IMR-90 (cell line): ENCODE results near the gene ALCAM. TPM values are rescaled to one million over a fixed set of nuclear protein-coding genes. Genes with fewer than 3 reads are reported as not detected.
A peak's percentile ranks its signal among the peaks of the same experiment; 100 is the strongest.

Experiments
- ATAC-seq: fragments of 200-7000 bp; cut with Tn5 transposase; 2 replicates; pipeline ENCODE4 v1.9.1; 2020; ENCODE audit warnings: low read depth, mild to moderate bottlenecking, moderate library complexity
- BruUV-seq: library from RNA; stranded (reverse); fragments of 400-500 nt; replicated peaks from 2 replicates; lab custom pipeline; 2021; lab: Mats Ljungman, UMichigan
- CTCF ChIA-PET: fragments of 300-600 bp; formaldehyde crosslinking; extraction: SDS; loops from one replicate; lab custom pipeline; 2021; ENCODE audit warnings: antibody characterized with exemption; lab: Yijun Ruan, JAX
- POLR2A ChIA-PET: fragments of 300-600 bp; sonication (Branson Sonifier 250); formaldehyde crosslinking; loops from one replicate; lab custom pipeline; 2022; ENCODE audit warnings: antibody characterized with exemption; ENCODE audit not compliant: unreplicated experiment; lab: Charles Lee
- DNase-seq: peaks from one replicate; pipeline ENCODE4 v3.0.0; 2013
- H2AFZ ChIP-seq: replicated peaks from 2 replicates; pipeline ENCODE3; 2013; ENCODE audit warnings: low read length, mild to moderate bottlenecking; ENCODE audit not compliant: poor library complexity
- H2AK5ac ChIP-seq: 2 replicates; pipeline ENCODE4 v1.6.1; 2013; ENCODE audit warnings: low read depth, low read length, inconsistent platforms
- H2AK9ac ChIP-seq: replicated peaks from 2 replicates; pipeline ENCODE3; 2013; ENCODE audit warnings: mild to moderate bottlenecking, low read depth, low read length, moderate library complexity; ENCODE audit not compliant: poor library complexity
- H2BK120ac ChIP-seq: 2 replicates; pipeline ENCODE4 v1.6.1; 2013; ENCODE audit warnings: low read depth, low read length, inconsistent platforms
- H2BK15ac ChIP-seq: 3 replicates; pipeline ENCODE4 v1.6.1; 2013; ENCODE audit warnings: low read depth, low read length, inconsistent platforms
- H2BK20ac ChIP-seq: 2 replicates; pipeline ENCODE4 v1.6.1; 2013; ENCODE audit warnings: low read depth, mild to moderate bottlenecking, inconsistent platforms, low read length, moderate library complexity
- H2BK5ac ChIP-seq: 2 replicates; pipeline ENCODE4 v1.6.1; 2013; ENCODE audit warnings: mild to moderate bottlenecking, low read depth, low read length, inconsistent platforms; ENCODE audit not compliant: poor library complexity, severe bottlenecking
- H3K14ac ChIP-seq: replicated peaks from 2 replicates; pipeline ENCODE4 v1.6.1; 2013; ENCODE audit warnings: low read depth, low read length, inconsistent platforms
- H3K18ac ChIP-seq: 2 replicates; pipeline ENCODE4 v1.6.1; 2013; ENCODE audit warnings: low read depth, low read length, control low read depth
- H3K23ac ChIP-seq: 2 replicates; pipeline ENCODE4 v1.6.1; 2013; ENCODE audit warnings: low read depth, low read length, inconsistent platforms
- H3K27ac ChIP-seq: 2 replicates; pipeline ENCODE4 v1.5.1; 2013; ENCODE audit warnings: mild to moderate bottlenecking, control low read depth, low read length; ENCODE audit not compliant: insufficient read depth
- H3K27me3 ChIP-seq: 2 replicates; pipeline ENCODE4 v1.6.1; 2013; ENCODE audit warnings: low read length; ENCODE audit not compliant: control insufficient read depth, insufficient read depth
- H3K36me3 ChIP-seq: 2 replicates; pipeline ENCODE4 v1.6.1; 2013; ENCODE audit warnings: low read length, mixed read lengths; ENCODE audit not compliant: control insufficient read depth, insufficient read depth
- H3K4ac ChIP-seq: 2 replicates; pipeline ENCODE4 v1.6.1; 2013; ENCODE audit warnings: low read depth, low read length, inconsistent platforms
- H3K4me1 ChIP-seq: 2 replicates; pipeline ENCODE4 v1.6.1; 2013; ENCODE audit warnings: low read length, mixed read lengths; ENCODE audit not compliant: control insufficient read depth, insufficient read depth
- H3K4me2 ChIP-seq: 2 replicates; pipeline ENCODE4 v1.6.1; 2013; ENCODE audit warnings: low read depth, mild to moderate bottlenecking, control low read depth, low read length, moderate library complexity
- H3K4me3 ChIP-seq: 2 replicates; pipeline ENCODE4 v1.5.1; 2013; ENCODE audit warnings: low read depth, mild to moderate bottlenecking, control low read depth, low read length, moderate library complexity; ENCODE audit not compliant: insufficient read depth
- H3K56ac ChIP-seq: 2 replicates; pipeline ENCODE4 v1.6.1; 2013; ENCODE audit warnings: low read length, inconsistent platforms; ENCODE audit not compliant: insufficient read depth; ENCODE audit errors: extremely low read depth
- H3K79me1 ChIP-seq, 2 experiments: 2 replicates each; pipeline ENCODE4 v1.6.1; 2013; ENCODE audit warnings: low read length in 2 of 2, inconsistent platforms in 1 of 2, low read depth in 1 of 2
- H3K9ac ChIP-seq: 2 replicates; pipeline ENCODE4 v1.6.1; 2013; ENCODE audit warnings: low read depth, low read length, control low read depth
- H3K9me1 ChIP-seq: 2 replicates; pipeline ENCODE4 v1.6.1; 2013; ENCODE audit warnings: low read length, inconsistent platforms; ENCODE audit not compliant: insufficient read depth
- H3K9me3 ChIP-seq: 2 replicates; pipeline ENCODE4 v1.6.1; 2013; ENCODE audit warnings: low read length; ENCODE audit not compliant: control insufficient read depth, insufficient read depth
- H4K20me1 ChIP-seq: 2 replicates; pipeline ENCODE4 v1.6.1; 2013; ENCODE audit warnings: low read length, inconsistent platforms; ENCODE audit not compliant: insufficient read depth
- H4K5ac ChIP-seq: 2 replicates; pipeline ENCODE4 v1.6.1; 2013; ENCODE audit warnings: mild to moderate bottlenecking, low read depth, low read length, control low read depth
- H4K8ac ChIP-seq, 2 experiments: 2 replicates each; pipeline ENCODE4 v1.6.1; 2013; ENCODE audit warnings: low read depth in 2 of 2, low read length in 2 of 2, control low read depth in 1 of 2, inconsistent platforms in 1 of 2
- H4K91ac ChIP-seq: 2 replicates; pipeline ENCODE4 v1.6.1; 2013; ENCODE audit warnings: low read depth, low read length, inconsistent platforms; ENCODE audit not compliant: insufficient read depth
- RFX5 ChIP-seq: IDR thresholded peaks from 2 replicates; pipeline ENCODE4 v1.8.0; 2012; ENCODE audit warnings: low read depth, mild to moderate bottlenecking, low read length, moderate library complexity
- USF2 ChIP-seq: fragments of 150-350 bp; IDR thresholded peaks from 2 replicates; pipeline ENCODE4 v1.6.1; 2017; ENCODE audit warnings: mild to moderate bottlenecking, antibody characterized with exemption, low read length, low read depth
- dilution Hi-C: fragments of 300-500 bp; cut with HindIII; formaldehyde crosslinking; loops from one replicate; pipeline ENCODE4 v1.14.3; 2018; ENCODE audit warnings: low sequenced_read_pairs; ENCODE audit not compliant: unreplicated experiment
- in situ Hi-C: fragments of 300-500 bp; cut with MboI; formaldehyde crosslinking; loops from 3 replicates; pipeline ENCODE4 v1.14.3; 2019; ENCODE audit warnings: low sequenced_read_pairs, inconsistent platforms, mixed read lengths
- intact Hi-C: fragments of 100-400 bp; cut with micrococcal nuclease; formaldehyde crosslinking; loops from 2 replicates; pipeline ENCODE4 v1.10.0; 2022
- polyA plus RNA-seq, 3 experiments: library from polyadenylated mRNA; depleted of rRNA; stranded (reverse); fragments of >200 nt; gene quantifications; 2 replicates each; pipeline ENCODE4 v1.2.3, GENCODE V29; 2012; ENCODE audit warnings: low replicate concordance in 1 of 3
- total RNA-seq: library from RNA; depleted of rRNA; stranded (reverse); fragments of >200 nt; gene quantifications from 2 replicates; pipeline ENCODE4 v1.2.3, GENCODE V29; 2012

The ALCAM gene
- total and polyA plus RNA-seq, 2 of the 4 experiments (the other 2 are of a cell fraction): 117 to 423 TPM

GRCh38 chr3:105614288-105615030, 247.8 kb downstream of the ALCAM start:
- H3K27ac ChIP-seq: no peak overlapping the region
- H2AFZ ChIP-seq: no peak overlapping the region
- H4K5ac ChIP-seq: no peak overlapping the region
- H2BK15ac ChIP-seq: no peak overlapping the region
- H2AK9ac ChIP-seq: no peak overlapping the region
- BruUV-seq: no TSS peak
- dilution Hi-C loops (no loop called here), intact Hi-C loops (no loop called here), in situ Hi-C loops (no loop called here)
- no peaks in the 10 kb centered on the region for H3K36me3 ChIP-seq
- no peak overlapping the region for H3K4me3 ChIP-seq
- ChIA-PET POLR2A (no interaction called here), CTCF (no interaction called here)
- H3K56ac ChIP-seq: no peak overlapping the region
- no peak overlapping the region for H3K9ac ChIP-seq
- H3K9me1 ChIP-seq: no peaks in the 10 kb centered on the region; the same call in 1 of the 2 replicates
- no peak overlapping the region for H2BK120ac ChIP-seq
- no peaks in the 10 kb centered on the region for H3K4me1 ChIP-seq
- no peak overlapping the region for H2BK5ac ChIP-seq
- DNase-seq (peak; percentile 52), ATAC-seq (peak; percentile 53; the same call in 1 of the 2 replicates)
- no peak overlapping the region for H3K23ac ChIP-seq
- H4K8ac ChIP-seq: no peak overlapping the region
- no peak overlapping the region for H3K4ac ChIP-seq
- H2AK5ac ChIP-seq: no peak overlapping the region
- H3K4me2 ChIP-seq: no peak overlapping the region
- H4K20me1 ChIP-seq: no peaks in the 10 kb centered on the region
- no peak overlapping the region for H3K18ac ChIP-seq
- peak; percentile 60 for TF ChIP-seq USF2
- no peak for TF ChIP-seq RFX5
- H2BK20ac ChIP-seq: no peak overlapping the region
- H3K79me1 ChIP-seq: no peaks in the 10 kb centered on the region
- H4K91ac ChIP-seq: no peak overlapping the region
- H3K9me3 ChIP-seq: no peaks in the 10 kb centered on the region
- no peaks in the 10 kb centered on the region for H3K27me3 ChIP-seq
- H3K14ac ChIP-seq: no peak overlapping the region
